Upper lobe of left lung (tissue), 4 donors: ENCODE measurements around the gene SLC28A1.

ENCODE experiments used
- CTCF ChIP-seq, 6 experiments: fragments of 450-650 bp in 4 of 6; fragments of 200-600 bp in 2 of 6; sonication (generic) in 2 of 6; IDR thresholded peaks; one replicate each; pipeline ENCODE4 v1.5.1; 2016 to 2019; ENCODE audit warnings: antibody characterized with exemption in 6 of 6
- POLR2A ChIP-seq, 4 donors: fragments of 450-650 bp; IDR thresholded peaks; one replicate each; pipeline ENCODE4 v1.5.1; 2016 to 2017; ENCODE audit warnings: antibody characterized with exemption in 4 of 4, mild to moderate bottlenecking in 2 of 4

- TF ChIP-seq CTCF (IDR thresholded peaks at IDR 0.05) (peak; percentile 47 to 73 (median 62)), POLR2A (IDR thresholded peaks at IDR 0.05) (no peak)
Observed at GRCh38 chr15:84878504-84878903, 6.0 kb upstream of the SLC28A1 start.
